Tongue (tissue), 2 donors: ENCODE results near the gene SLC44A5. TPM values are rescaled to one million over a fixed set of nuclear protein-coding genes. Genes with fewer than 3 reads are reported as not detected.
A peak's percentile ranks its signal among the peaks of the same experiment; 100 is the strongest.
"Not testable (repeated sequence)": the region's sequence is repeated elsewhere in the genome, so short reads cannot be mapped to it uniquely, and the experiment has no call there.

ENCODE experiments used
- DNase-seq: peaks from one replicate; pipeline ENCODE4 v3.0.0-alpha.2; 2015
- total RNA-seq: library from RNA; depleted of rRNA; stranded (reverse); fragments of >200 nt; gene quantifications from one replicate; pipeline ENCODE4 v1.2.3, GENCODE V29; 2014

Gene SLC44A5
- total RNA-seq, 1 donor from 2014 or later: 0.82 TPM

DNA sequence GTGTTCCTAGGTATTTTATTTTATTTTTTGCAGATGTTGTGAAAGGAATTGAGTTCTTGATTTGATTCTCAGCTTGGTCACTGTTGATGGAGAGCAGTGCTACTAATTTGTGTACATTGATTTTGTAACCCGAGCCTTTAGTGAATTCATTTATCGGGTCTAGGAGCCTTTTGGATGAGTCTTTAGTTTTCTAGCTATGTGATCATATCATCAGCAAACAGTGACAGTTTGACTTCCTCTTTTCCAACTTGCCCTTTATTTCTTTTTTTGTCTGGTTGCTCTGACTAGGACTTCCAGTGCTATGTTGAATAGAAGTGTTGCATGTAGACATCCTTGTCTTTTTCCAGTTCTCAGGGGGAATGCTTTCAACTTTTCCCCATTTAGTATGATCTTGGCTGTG lies 337.8 kb downstream of the SLC44A5 start:
- DNase-seq: no peak

DNA sequence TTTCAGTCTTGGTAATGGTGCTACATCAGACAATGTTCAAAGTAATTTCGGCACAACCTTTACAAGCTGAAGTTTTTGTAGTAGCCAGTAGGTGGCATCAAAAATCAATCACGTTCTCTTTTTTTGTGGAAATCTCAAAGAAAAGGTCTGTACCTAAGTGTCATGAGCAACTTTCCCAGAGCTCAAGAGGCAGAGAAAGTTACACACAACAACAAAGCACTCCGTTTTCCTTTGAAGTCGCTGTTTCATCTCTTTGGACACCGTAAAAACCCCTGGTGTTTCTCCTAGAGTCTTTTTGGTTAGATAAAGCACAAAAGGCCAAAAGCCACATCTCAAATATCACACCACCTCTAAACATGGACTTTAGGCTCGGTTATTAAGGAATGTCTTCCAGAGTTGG lies 345.1 kb downstream of the SLC44A5 start:
- peak; percentile 44 for DNase-seq

DNA sequence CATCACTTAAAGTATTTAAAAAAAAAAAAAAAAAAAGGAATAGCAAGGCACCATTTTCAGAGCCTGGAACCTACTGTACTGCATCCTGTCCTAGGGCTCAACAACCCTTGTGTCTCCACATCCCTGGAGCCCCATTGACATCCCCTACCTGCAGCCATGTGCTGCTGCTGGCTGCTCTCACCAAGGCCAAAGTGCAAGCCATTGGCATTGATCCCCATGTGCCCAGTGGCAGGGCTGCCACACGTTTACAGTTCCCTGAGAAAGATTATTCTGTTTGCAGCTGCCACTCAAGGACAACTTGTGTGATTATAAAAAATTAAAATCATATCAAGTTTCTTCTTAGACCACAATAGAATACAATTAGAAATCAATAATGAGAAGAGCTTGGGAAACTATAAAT lies 346.8 kb downstream of the SLC44A5 start:
- no peak for DNase-seq

DNA sequence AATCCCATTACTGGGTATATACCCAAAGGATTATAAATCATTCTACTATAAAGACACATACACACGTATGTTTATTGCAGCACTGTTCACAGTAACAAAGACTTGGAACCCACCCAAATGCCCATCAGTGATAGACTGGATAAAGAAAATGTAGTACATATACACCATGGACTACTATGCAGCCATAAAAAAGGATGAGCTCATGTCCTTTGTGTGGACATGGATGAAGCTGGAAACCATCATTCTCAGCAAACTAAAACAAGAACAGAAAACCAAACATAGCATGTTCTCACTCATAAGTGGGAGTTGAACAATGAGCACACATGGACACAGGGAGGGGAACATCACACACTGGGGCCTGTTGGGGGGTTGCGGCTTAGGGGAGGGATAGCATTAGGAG lies 347.3 kb downstream of the SLC44A5 start:
- DNase-seq: not testable (repeated sequence)

DNA sequence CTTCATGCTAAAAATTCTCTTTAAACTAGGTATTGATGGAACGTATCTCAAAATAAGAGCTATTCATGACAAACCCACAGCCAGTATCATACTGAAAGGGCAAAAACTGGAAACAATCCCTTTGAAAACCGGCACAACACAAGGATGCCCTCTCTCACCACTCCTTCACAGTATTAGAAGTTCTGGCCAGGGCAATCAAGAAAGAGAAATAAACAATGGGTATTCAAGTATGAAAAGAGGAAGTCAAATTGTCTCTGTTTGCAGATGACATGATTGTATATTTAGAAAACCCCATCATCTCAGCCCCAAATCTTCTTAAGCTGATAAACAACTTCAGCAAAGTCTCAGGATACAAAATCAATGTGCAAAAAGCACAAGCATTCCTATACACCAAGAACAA lies 349.0 kb downstream of the SLC44A5 start:
- not testable (repeated sequence) for DNase-seq

- DNase-seq: no peak
Observed at GRCh38 chr1:75258351-75258750, 352.6 kb downstream of the SLC44A5 start.

DNA sequence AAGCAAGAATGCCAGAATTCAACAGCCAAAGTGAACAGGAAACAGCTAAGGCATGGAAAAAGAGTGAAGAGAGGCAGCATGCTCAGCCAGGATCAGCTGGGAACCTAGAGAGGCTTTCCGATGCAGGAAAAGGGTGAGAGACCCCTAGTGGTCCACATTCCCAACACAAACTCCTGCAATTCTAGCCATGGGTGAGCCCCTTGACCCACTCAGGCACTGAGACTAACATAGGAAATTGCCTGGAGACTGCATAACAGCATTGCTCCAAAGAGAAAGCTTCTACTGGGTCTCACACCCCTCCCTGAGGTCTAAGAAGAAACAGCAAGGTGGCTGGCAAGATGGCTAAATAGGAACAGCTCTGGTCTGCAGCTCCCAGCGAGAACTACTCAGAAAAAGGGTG lies 353.5 kb downstream of the SLC44A5 start:
- DNase-seq: no peak

DNA sequence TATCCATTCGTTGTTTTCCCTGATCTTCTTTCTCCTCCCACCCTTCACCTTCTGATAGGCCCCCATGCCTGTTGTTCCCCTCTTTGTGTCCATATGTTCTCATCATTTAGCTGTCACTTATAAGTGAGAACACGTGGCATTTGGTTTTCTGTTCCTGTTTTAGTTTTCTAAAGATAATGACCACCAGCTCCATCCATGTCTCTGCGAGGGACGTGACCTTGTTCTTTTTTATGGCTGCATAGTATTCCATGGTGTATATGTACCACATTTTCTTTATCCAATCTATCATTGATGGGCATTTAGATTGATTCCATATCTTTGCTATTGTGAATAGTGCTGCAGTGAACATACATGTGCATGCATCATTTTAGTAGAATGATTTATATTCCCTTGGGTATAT lies 360.8 kb downstream of the SLC44A5 start:
- not testable (repeated sequence) for DNase-seq

DNA sequence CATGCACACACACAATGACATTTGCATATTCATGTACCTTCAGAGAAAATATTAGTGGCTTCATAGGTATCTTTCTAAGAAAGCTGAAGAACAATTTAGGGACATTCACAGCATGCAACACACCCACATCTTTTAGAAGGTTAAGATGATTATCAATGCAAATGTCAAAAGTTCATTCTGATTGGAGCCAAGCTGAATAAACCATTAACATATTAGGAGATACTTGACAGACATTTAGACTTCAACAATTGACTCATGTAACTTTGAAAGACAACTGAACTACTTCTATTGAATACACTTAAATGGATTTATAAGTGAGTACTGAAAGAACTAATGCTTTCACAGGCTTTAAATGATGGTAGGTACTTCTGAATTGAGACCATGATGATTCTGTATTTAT lies 365.7 kb downstream of the SLC44A5 start:
- DNase-seq: no peak

GRCh38 chr1:75243124-75243523 lies 367.8 kb downstream of the SLC44A5 start:
- no peak for DNase-seq

DNA sequence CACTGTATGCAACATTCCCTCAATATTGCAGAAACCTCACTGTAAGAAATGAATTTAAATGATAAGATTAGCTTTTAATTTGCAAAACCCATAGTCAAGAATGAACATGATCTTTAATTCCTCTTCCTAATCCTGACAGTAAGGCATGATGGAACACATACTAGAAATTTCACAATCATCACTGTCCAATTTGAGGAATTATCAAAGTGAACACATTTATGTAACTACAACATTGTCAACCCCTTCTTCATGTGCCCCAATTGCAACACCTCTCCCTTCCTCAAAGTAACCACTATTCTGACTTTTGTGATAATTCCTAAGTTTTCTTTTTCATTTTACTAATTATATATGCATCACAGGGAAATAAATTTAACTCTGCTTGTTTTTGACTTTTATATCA lies 373.6 kb downstream of the SLC44A5 start:
- DNase-seq: no peak

DNA sequence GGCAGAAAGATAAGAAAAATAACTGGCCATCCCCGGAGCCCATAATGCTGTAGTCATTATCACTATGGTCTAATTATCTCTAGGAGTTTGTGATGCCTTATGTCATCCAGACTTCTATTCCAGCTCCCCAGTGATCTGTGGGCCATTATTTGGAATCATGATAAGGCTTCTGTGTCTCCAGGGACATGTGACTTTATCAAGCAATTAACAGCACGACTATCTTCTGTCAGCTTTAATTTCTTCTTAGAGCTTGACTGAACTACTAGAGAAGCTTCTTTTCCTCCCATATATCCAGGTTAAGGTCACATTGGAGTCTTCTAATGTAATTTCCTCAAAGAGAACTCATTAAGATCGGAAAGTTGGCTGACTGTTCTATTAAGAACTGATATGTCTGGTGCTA lies 376.4 kb downstream of the SLC44A5 start:
- DNase-seq: no peak

DNA sequence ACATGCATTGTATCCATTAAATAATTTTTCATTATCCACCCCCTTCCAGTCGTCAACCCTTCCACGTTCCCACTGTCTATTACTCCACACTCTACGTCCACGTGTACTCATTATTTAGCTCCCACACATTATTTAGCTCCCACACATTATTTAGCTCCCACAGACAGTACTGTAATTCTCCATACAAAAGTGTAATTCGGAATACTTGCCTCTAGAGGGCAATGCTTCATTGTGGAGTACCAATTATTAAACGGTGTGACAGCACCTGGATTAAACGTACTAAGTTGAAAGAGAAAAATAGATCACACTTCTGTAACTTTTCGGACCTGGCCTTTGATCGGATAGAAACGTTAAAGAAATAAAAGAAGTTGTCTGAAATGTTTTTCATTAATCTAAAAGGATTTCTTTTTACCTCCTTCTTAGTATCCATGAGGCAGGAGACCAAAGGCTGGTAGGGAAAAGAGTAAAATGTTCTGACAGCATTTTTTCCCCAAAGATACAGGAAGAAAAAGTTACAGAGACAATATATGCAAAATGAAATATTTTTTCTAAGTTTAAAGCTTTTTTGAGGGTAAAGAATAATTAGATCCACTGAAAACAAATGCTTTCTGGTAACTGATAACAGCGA lies 377.5 kb downstream of the SLC44A5 start:
- peak; percentile 40 for DNase-seq

GRCh38 chr1:75220072-75220471 lies 390.8 kb downstream of the SLC44A5 start:
- DNase-seq: no peak

GRCh38 chr1:75214017-75214416 lies 396.9 kb downstream of the SLC44A5 start:
- DNase-seq: no peak

GRCh38 chr1:75211648-75212047 lies 399.3 kb downstream of the SLC44A5 start:
- DNase-seq: no peak

DNA sequence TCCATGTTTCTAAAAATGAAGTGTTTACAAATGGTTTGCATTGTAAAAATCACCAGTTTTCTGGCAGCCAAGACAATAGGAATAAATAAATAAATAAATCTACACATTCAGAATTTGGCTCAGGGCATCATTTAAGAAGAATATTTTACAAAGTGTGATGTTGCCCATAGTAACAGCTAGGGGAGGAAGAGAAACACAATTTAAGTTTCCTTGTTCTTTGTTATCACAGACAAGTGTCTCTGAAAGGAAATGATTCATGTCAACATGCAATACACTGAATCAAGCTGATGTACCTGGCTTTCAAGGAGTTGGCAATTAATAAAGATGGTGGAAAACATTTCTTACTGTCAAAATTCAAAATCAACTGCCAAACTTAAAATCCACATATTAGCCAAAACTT lies 402.1 kb downstream of the SLC44A5 start:
- DNase-seq: no peak

DNA sequence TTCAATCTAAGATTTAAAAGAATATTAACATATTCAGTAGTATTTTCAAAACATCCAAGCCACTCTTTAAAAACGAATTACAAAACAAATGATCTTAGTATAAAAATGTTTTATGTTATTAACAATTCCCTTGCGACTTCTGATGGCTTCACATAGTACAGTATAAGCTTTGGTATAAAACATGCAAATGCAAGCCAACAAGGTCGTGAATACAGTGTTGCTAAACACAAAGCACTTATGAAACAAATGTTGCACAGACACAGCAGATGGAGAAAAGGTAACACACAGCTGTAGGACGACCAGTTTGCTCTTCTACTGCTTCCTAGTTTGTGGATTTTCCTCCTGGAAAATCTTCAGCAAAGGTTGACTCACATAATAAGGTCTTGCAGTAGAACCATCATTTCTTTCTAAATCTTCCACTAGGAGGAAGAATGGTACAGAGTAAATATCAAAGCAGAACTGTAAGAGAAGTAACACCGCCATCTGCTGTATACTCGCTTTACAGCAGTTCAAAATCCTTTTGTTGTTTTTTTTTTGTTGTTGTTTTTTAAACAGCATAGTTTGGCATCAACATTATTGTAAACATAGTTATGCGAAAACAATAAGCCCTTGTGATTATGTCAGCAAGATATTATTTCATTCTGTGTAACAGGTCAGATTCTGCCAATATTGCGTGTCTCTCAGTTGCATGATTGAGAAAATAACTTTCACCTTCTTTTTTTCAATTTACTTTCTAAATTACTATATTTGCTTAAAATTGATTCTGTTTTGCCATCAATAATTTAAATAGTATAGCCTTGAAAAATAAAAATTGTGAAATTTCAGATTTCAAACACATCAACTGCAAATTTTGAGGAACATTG lies 407.3 kb downstream of the SLC44A5 start:
- DNase-seq: peak; percentile 68

GRCh38 chr1:75202751-75203150 lies 408.2 kb downstream of the SLC44A5 start:
- no peak for DNase-seq

GRCh38 chr1:75198761-75199160 lies 412.2 kb downstream of the SLC44A5 start:
- no peak for DNase-seq

- no peak for DNase-seq
Observed at GRCh38 chr1:75198163-75198562, 412.8 kb downstream of the SLC44A5 start.

DNA sequence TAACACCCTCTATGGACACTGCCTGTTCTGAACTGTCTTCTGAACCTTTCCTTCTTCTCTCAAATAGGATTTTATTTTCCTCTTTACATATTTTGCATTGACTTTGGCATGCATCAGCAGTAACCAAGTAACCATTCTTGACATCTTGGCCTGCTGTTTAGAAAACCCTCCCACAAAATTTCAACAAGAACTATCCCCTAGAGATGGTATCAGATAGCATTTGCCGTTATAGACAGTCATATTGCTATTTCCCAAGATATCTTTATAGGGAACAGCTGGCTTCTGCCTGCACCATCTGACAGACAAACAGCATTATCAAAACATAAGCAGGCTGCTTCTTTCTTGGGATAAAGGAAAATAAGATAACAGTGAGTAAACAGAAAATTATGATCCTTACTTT lies 422.0 kb downstream of the SLC44A5 start:
- DNase-seq: peak; percentile 12

DNA sequence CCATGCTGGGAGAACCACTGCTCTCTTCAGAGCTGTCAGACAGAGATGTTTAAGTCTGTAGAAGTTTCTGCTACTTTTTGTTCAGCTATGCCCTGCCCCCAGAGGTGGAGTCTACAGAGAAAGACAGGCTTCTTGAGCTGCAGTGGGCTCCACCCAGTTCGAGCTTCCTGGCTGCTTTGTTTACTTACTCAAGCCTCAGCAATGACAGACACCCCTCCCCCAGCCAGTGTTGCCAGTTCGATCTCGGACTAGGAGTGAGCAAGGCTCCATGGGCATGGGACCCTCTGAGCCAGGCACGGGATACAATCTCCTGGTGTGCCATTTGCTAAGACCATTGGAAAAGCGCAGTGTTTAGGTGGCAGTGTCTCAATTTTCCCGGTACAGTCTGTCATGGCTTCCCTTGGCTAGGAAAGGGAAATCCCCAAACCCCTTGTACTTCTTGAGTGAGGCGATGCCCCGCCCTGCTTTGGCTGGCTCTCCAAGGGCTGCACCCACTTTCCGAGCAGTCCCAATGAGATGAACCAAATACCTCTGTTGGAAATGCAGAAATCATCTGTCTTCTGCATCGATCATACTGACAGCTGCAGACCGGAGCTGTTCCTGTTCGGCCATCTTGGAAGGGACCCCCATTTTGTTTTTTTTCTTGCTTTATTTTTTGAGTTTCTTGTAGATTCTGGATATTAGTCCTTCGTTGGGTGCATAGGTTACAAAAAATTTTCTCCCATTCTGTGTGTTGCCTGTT lies 429.5 kb downstream of the SLC44A5 start:
- not testable (repeated sequence) for DNase-seq
